Activated B cell treated with CpG ODN at 0.5 μM for 24 hours (primary cell): ENCODE data around the gene NXF3. TPM values are rescaled to one million over a fixed set of nuclear protein-coding genes. Genes with fewer than 3 reads are reported as not detected.

Experiments
- ATAC-seq: fragments of 200-7000 bp; cut with Tn5 transposase; one replicate; pipeline ENCODE4 v1.10.0; 2021; ENCODE audit warnings: low read depth, mild to moderate bottlenecking, moderate library complexity
- CTCF ChIA-PET: fragments of 350-600 bp; sonication (Branson Sonifier 250); formaldehyde crosslinking; loops from one replicate; lab custom pipeline; 2021; ENCODE audit warnings: antibody characterized with exemption; lab: Charles Lee
- POLR2A ChIA-PET: fragments of 350-600 bp; sonication (Branson Sonifier 250); formaldehyde crosslinking; loops from one replicate; lab custom pipeline; 2021; ENCODE audit warnings: antibody characterized with exemption; lab: Charles Lee
- DNase-seq: peaks from one replicate; pipeline ENCODE4 v3.0.0; 2022
- H3K27ac Mint-ChIP-seq: one replicate; pipeline ENCODE4 v1.8.0; 2020; ENCODE audit warnings: mixed read lengths
- H3K27me3 Mint-ChIP-seq: one replicate; pipeline ENCODE4 v1.8.0; 2021; ENCODE audit warnings: mixed read lengths
- H3K36me3 Mint-ChIP-seq: one replicate; pipeline ENCODE4 v1.8.0; 2021; ENCODE audit warnings: low read depth, mixed read lengths
- H3K4me1 Mint-ChIP-seq: one replicate; pipeline ENCODE4 v1.8.0; 2021; ENCODE audit warnings: mixed read lengths
- H3K4me3 Mint-ChIP-seq: one replicate; pipeline ENCODE4 v1.8.0; 2020; ENCODE audit warnings: mild to moderate bottlenecking, mixed read lengths
- H3K9me3 Mint-ChIP-seq: one replicate; pipeline ENCODE4 v1.8.0; 2020; ENCODE audit warnings: mixed read lengths
- CTCF ChIP-seq: fragments of 200-600 bp; IDR thresholded peaks from one replicate; pipeline ENCODE4 v1.8.0; 2022; ENCODE audit warnings: antibody characterized with exemption, mild to moderate bottlenecking
- intact Hi-C: fragments of 100-400 bp; cut with micrococcal nuclease; formaldehyde crosslinking; loops from one replicate; pipeline ENCODE4 v1.15.1; 2024
- total RNA-seq: library from RNA; stranded (reverse); gene quantifications from 2 replicates; pipeline ENCODE4 v1.2.3, GENCODE V29; 2022

Gene NXF3
- total RNA-seq, 1 donor from 2014 or later: not detected

GRCh38 chrX:103099691-103100090 is 6.7 kb upstream of the NXF3 start:
- Mint-ChIP-seq H3K9me3 (no peaks in the 10 kb centered on the region), H3K4me1 (no peaks in the 10 kb centered on the region), H3K27ac (no peak overlapping the region), H3K4me3 (no peak overlapping the region), H3K27me3 (no peaks in the 10 kb centered on the region), H3K36me3 (no peaks in the 10 kb centered on the region)
- ChIA-PET POLR2A (no interaction called here), CTCF (no interaction called here)
- DNase-seq (no peak), ATAC-seq (no peak)
- intact Hi-C loops: no loop called here
- no peak for TF ChIP-seq CTCF

- Mint-ChIP-seq H3K9me3 (no peaks in the 10 kb centered on the region), H3K27me3 (no peaks in the 10 kb centered on the region), H3K4me1 (no peaks in the 10 kb centered on the region), H3K36me3 (no peaks in the 10 kb centered on the region), H3K27ac (no peak overlapping the region), H3K4me3 (no peak overlapping the region)
- intact Hi-C loops: no loop called here
- ChIA-PET CTCF (no interaction called here), POLR2A (no interaction called here)
- ATAC-seq (no peak), DNase-seq (no peak)
- TF ChIP-seq CTCF: no peak
Observed at GRCh38 chrX:103098488-103098887, 5.5 kb upstream of the NXF3 start.

- CTCF ChIA-PET: no interaction called here
- DNase-seq: no peak
Observed at GRCh38 chrX:103081051-103081450, 11.9 kb downstream of the NXF3 start.

GRCh38 chrX:103073467-103073866 is 19.5 kb downstream of the NXF3 start:
- Mint-ChIP-seq H3K9me3 (no peaks in the 10 kb centered on the region), H3K27ac (no peak overlapping the region), H3K4me3 (no peak overlapping the region), H3K4me1 (no peaks in the 10 kb centered on the region), H3K27me3 (no peaks in the 10 kb centered on the region), H3K36me3 (no peaks in the 10 kb centered on the region)
- intact Hi-C loops: no loop called here
- CTCF ChIA-PET: no interaction called here
- TF ChIP-seq CTCF: no peak
- DNase-seq (no peak), ATAC-seq (no peak)
- POLR2A ChIA-PET: no interaction called here

More at GRCh38 chrX:103081051-103081450, 11.9 kb downstream of the NXF3 start:
- TF ChIP-seq CTCF: no peak
- Mint-ChIP-seq H3K9me3 (no peaks in the 10 kb centered on the region), H3K4me3 (no peak overlapping the region), H3K27me3 (no peaks in the 10 kb centered on the region), H3K4me1 (no peaks in the 10 kb centered on the region), H3K27ac (no peak overlapping the region), H3K36me3 (no peaks in the 10 kb centered on the region)
- intact Hi-C loops: no loop called here
- POLR2A ChIA-PET: no interaction called here
- no peak for ATAC-seq

- Mint-ChIP-seq H3K4me3 (no peak overlapping the region), H3K27ac (no peak overlapping the region), H3K4me1 (no peaks in the 10 kb centered on the region), H3K27me3 (peaks cover 11% of the 10 kb centered on the region), H3K36me3 (no peaks in the 10 kb centered on the region), H3K9me3 (no peaks in the 10 kb centered on the region)
- no peak for TF ChIP-seq CTCF
- intact Hi-C loops: no loop called here
- DNase-seq (no peak), ATAC-seq (no peak)
- POLR2A ChIA-PET: no interaction called here
- CTCF ChIA-PET: no interaction called here
Observed at GRCh38 chrX:103066606-103067005, 26.3 kb downstream of the NXF3 start.
